K562 (cell line): ENCODE data around the gene RAD21L1. TPM values are rescaled to one million over a fixed set of nuclear protein-coding genes. Genes with fewer than 3 reads are reported as not detected.

ENCODE experiments used
- ATAC-seq: fragments of 200-7000 bp; cut with Tn5 transposase; 3 replicates; pipeline ENCODE4 v1.9.1; 2020; ENCODE audit warnings: moderate library complexity
- BruUV-seq: library from RNA; stranded (reverse); fragments of 400-500 nt; replicated peaks from 2 replicates; lab custom pipeline; 2021; lab: Mats Ljungman, UMichigan
- CTCF ChIA-PET: fragments of 300-600 bp; formaldehyde crosslinking; extraction: SDS; loops from one replicate; lab custom pipeline; 2021; ENCODE audit warnings: low intra/inter-chr PET ratio; lab: Yijun Ruan, JAX
- POLR2A ChIA-PET: fragments of 300-600, 350-650 bp; sonication (Branson Sonifier 250); formaldehyde crosslinking; extraction: SDS; loops from one replicate; lab custom pipeline; 2021; ENCODE audit warnings: antibody characterized with exemption, inconsistent platforms; lab: Yijun Ruan, JAX
- DNase-seq, 4 experiments: peaks; one replicate each; pipeline versions ENCODE4 v3.0.0 to v3.0.0-alpha.2; 2011 to 2018; ENCODE audit warnings: low spot score in 3 of 4, mixed read lengths in 3 of 4; ENCODE audit errors: extremely low read depth in 1 of 4
- FAIRE-seq: peaks from 2 replicates; lab custom pipeline; 2011; peaks lifted over from hg19 to GRCh38; lab: Jason Lieb, UNC
- H2AFZ ChIP-seq: 2 replicates; pipeline ENCODE4 v1.6.0; 2011; ENCODE audit warnings: low read depth, low read length, control low read depth, inconsistent platforms
- H3K27ac ChIP-seq: fragments of 200-600 bp; 3 replicates; pipeline ENCODE4 v1.8.0; 2011; ENCODE audit warnings: low read depth, mild to moderate bottlenecking, control low read depth, inconsistent platforms, low read length, moderate library complexity, mixed read lengths; ENCODE audit errors: extremely low read depth
- H3K27me3 ChIP-seq, 2 experiments: fragments of 300-600 bp in 1 of 2; 2 replicates in 1 of 2; 3 replicates in 1 of 2; pipeline versions ENCODE4 v1.6.0 to v1.8.0; 2011; ENCODE audit warnings: inconsistent platforms in 2 of 2, low read length in 2 of 2, mild to moderate bottlenecking in 1 of 2, mixed read lengths in 1 of 2, moderate library complexity in 1 of 2; ENCODE audit not compliant: control insufficient read depth in 2 of 2, insufficient read depth in 2 of 2
- H3K36me3 ChIP-seq: fragments of 300-600 bp; 3 replicates; pipeline ENCODE4 v1.8.0; 2011; ENCODE audit warnings: mild to moderate bottlenecking, low read length, inconsistent platforms; ENCODE audit not compliant: control insufficient read depth, insufficient read depth
- H3K4me1 ChIP-seq, 2 experiments: fragments of 200-600 bp in 1 of 2; replicated peaks in 1 of 2; 2 replicates in 1 of 2; 3 replicates in 1 of 2; pipeline versions ENCODE4 v1.5.1 to v1.8.0; 2011; ENCODE audit warnings: inconsistent platforms in 2 of 2, low read length in 2 of 2, mild to moderate bottlenecking in 1 of 2, mixed read lengths in 1 of 2, moderate library complexity in 1 of 2; ENCODE audit not compliant: control insufficient read depth in 2 of 2, insufficient read depth in 2 of 2
- H3K4me2 ChIP-seq: 2 replicates; pipeline ENCODE4 v1.6.1; 2011; ENCODE audit warnings: low read length, control low read depth, inconsistent platforms, mixed read lengths; ENCODE audit not compliant: insufficient read depth
- H3K4me3 ChIP-seq: fragments of 200-600 bp; sonication (generic), shearing (Covaris generic); 2 replicates; pipeline ENCODE4 v1.5.1; 2016; ENCODE audit warnings: control low read depth, inconsistent platforms
- H3K79me2 ChIP-seq: fragments of 200-600 bp; 3 replicates; pipeline ENCODE4 v1.8.0; 2011; ENCODE audit warnings: low read length, inconsistent platforms; ENCODE audit not compliant: control insufficient read depth, insufficient read depth
- H3K9ac ChIP-seq, 2 experiments: 2 replicates each; pipeline versions ENCODE4 v1.6.0 to v1.6.1; 2011; ENCODE audit warnings: low read depth in 2 of 2, low read length in 2 of 2, control low read depth in 1 of 2, inconsistent platforms in 1 of 2, mild to moderate bottlenecking in 1 of 2, mixed read lengths in 1 of 2; ENCODE audit not compliant: insufficient read depth in 1 of 2
- H3K9me1 ChIP-seq: one replicate; pipeline ENCODE4 v1.6.0; 2011; ENCODE audit warnings: inconsistent platforms, mild to moderate bottlenecking, low read length, moderate library complexity; ENCODE audit not compliant: control insufficient read depth, insufficient read depth
- H3K9me3 ChIP-seq: replicated peaks from 2 replicates; pipeline ENCODE4 v1.5.1; 2011; ENCODE audit warnings: low read depth, low read length, inconsistent platforms; ENCODE audit not compliant: control insufficient read depth, insufficient read depth
- H4K20me1 ChIP-seq: replicated peaks from 2 replicates; pipeline ENCODE4 v1.6.1; 2011; ENCODE audit warnings: low read length, inconsistent platforms, mixed read lengths; ENCODE audit not compliant: control insufficient read depth, insufficient read depth
- ATF7 ChIP-seq: fragments of 450-650 bp; IDR thresholded peaks from 2 replicates; pipeline ENCODE4 v1.7.1; 2014; ENCODE audit warnings: mild to moderate bottlenecking, moderate library complexity
- DPF2 ChIP-seq: fragments of 450-650 bp; IDR thresholded peaks from 2 replicates; pipeline ENCODE4 v1.6.1; 2016
- NR0B1 ChIP-seq: fragments of 450-650 bp; IDR thresholded peaks from one replicate; pipeline ENCODE4 v1.6.1; 2018; ENCODE audit warnings: mild to moderate bottlenecking, moderate library complexity; ENCODE audit not compliant: partially characterized antibody
- POLR2G ChIP-seq: fragments of 200-400 bp; formaldehyde crosslinking; IDR thresholded peaks from 2 replicates; pipeline ENCODE4 v1.6.1; 2017; ENCODE audit warnings: low read depth, mild to moderate bottlenecking, antibody characterized with exemption, low read length, moderate library complexity
- TCFL5 ChIP-seq: fragments of 250-450 bp; sonication (Bioruptor Pico); conservative IDR thresholded peaks from 2 replicates; pipeline ENCODE4 v1.6.1; 2021; ENCODE audit warnings: mild to moderate bottlenecking, moderate library complexity, matching md5 sums
- ZBTB11 ChIP-seq, 3 experiments: fragments of 200-800 bp in 1 of 3; fragments of 250-450 bp in 1 of 3; fragments of 450-650 bp in 1 of 3; sonication (Bioruptor Pico) in 1 of 3; sonication (Bioruptor generic) in 1 of 3; formaldehyde crosslinking in 1 of 3; IDR thresholded peaks; 2 replicates each; pipeline versions ENCODE4 v1.6.1 to v1.8.0; 2016 to 2022; ENCODE audit warnings: mild to moderate bottlenecking in 2 of 3, missing genetic modification characterization in 2 of 3, missing compliant biosample characterization in 1 of 3, moderate library complexity in 1 of 3
- ZBTB33 ChIP-seq: sonication (generic); formaldehyde crosslinking; IDR thresholded peaks from 2 replicates; pipeline ENCODE4 v1.8.1; 2023; ENCODE audit warnings: mild to moderate bottlenecking, missing genetic modification reagents
- ZC3H4 ChIP-seq: sonication (generic); formaldehyde crosslinking; IDR thresholded peaks from 2 replicates; pipeline ENCODE4 v1.9.0; 2021; ENCODE audit warnings: missing genetic modification reagents, borderline replicate concordance
- ZNF280B ChIP-seq: fragments of 250-450 bp; sonication (Bioruptor Pico); IDR thresholded peaks from 2 replicates; pipeline ENCODE4 v1.5.1; 2021; ENCODE audit warnings: mild to moderate bottlenecking
- WGBS: fragments of 100-300 bp; shearing (Covaris generic); methylation state at CpG from one replicate; pipeline ENCODE4 v1.1.6; 2016; ENCODE audit warnings: low coverage, mixed read lengths; ENCODE audit not compliant: insufficient coverage; ENCODE audit errors: missing lambda C conversion rate; 5-methylcytosine and 5-hydroxymethylcytosine counted together
- in situ Hi-C: fragments of 300-500 bp; cut with MboI; formaldehyde crosslinking; loops from 4 replicates; pipeline ENCODE4 v1.15.0; 2018; ENCODE audit warnings: inconsistent platforms, mixed read lengths
- intact Hi-C: fragments of 100-400 bp; cut with micrococcal nuclease; formaldehyde crosslinking; loops from 2 replicates; pipeline ENCODE4 v1.14.2; 2022
- polyA plus RNA-seq, 8 experiments: library from polyadenylated mRNA; depleted of rRNA in 4 of 8; stranded (reverse) in 5 of 8; unstranded in 3 of 8; fragments of >200 nt; fragmentation: Nextera tagmentation in 2 of 8; fragmentation: Illumina TruSeq in 1 of 8; extraction: Ambion mirVana in 2 of 8; extraction: Trizol in 1 of 8; gene quantifications; 2 replicates each; pipeline versions ENCODE4 v1.2.1 to v1.2.3, GENCODE V29; 2011 to 2014; ENCODE audit warnings: inconsistent platforms in 1 of 8, missing spikeins in 1 of 8
- total RNA-seq, 7 experiments: library from RNA; depleted of rRNA in 6 of 7; stranded (reverse); fragments of >200 nt in 6 of 7; fragmentation: Illumina TruSeq in 2 of 7; extraction: Trizol in 2 of 7; gene quantifications; 2 replicates each; pipeline versions ENCODE4 v1.2.1 to v1.2.3, GENCODE V29; 2011 to 2021; ENCODE audit warnings: low replicate concordance in 1 of 7

The RAD21L1 gene
- total and polyA plus RNA-seq, 9 of the 15 experiments (the other 6 are each of a cell fraction or from before 2014, with no cell fraction given), result 0.17 to 1.7 (median 0.45) TPM; not detected in 1

- Histone ChIP-seq H3K27me3 (no peaks in the 10 kb centered on the region), H2AFZ (no peak overlapping the region), H4K20me1 (0 out of 2 replicates have a peak, but pooled peaks cover 3% of the 10 kb centered on the region), H3K4me1 (peaks cover 0 to 3% of the 10 kb centered on the region in 2 experiments; a peak in 2 of 5 replicates), H3K4me3 (no peak overlapping the region), H3K36me3 (no peaks in the 10 kb centered on the region), H3K79me2 (no peaks in the 10 kb centered on the region), H3K27ac (no peak overlapping the region), H3K4me2 (no peak overlapping the region), H3K9ac (no peak overlapping the region), H3K9me3 (no peaks in the 10 kb centered on the region), H3K9me1 (no peaks in the 10 kb centered on the region)
- in situ Hi-C loops, result no loop called here
- intact Hi-C loops, result no loop called here
- POLR2A ChIA-PET, result no interaction called here
- whole genome bisulfite sequencing, result 57% methylated on average over 5 of the region's 9 CpGs
- CTCF ChIA-PET, result no interaction called here
- no peak for FAIRE-seq
- no peak for DNase-seq
- ATAC-seq, result no peak
- no TSS peak for BruUV-seq
- TF ChIP-seq ZC3H4 (no peak), ZNF280B (no peak), NR0B1 (no peak), ZBTB11 (CRISPR knock-in tag; IDR thresholded peaks at IDR 0.05) (no peak), ATF7 (no peak), TCFL5 (CRISPR knock-in tag) (no peak), DPF2 (no peak), ZBTB33 (CRISPR knock-in tag) (no peak), POLR2G (no peak)
Observed at GRCh38 chr20:1286267-1287024, 60.6 kb downstream of the RAD21L1 start.
